HUES48 (cell line): ENCODE results near the gene TICRR.

Experiments
- H3K27ac ChIP-seq: one replicate; pipeline ENCODE4 v1.7.0; 2013; ENCODE audit warnings: low read depth, low read length, inconsistent platforms
- H3K27me3 ChIP-seq: 2 replicates; pipeline ENCODE4 v1.6.1; 2013; ENCODE audit warnings: mild to moderate bottlenecking, low read length; ENCODE audit not compliant: control insufficient read depth, insufficient read depth
- H3K36me3 ChIP-seq: 2 replicates; pipeline ENCODE4 v1.6.1; 2013; ENCODE audit warnings: low read length; ENCODE audit not compliant: control insufficient read depth, insufficient read depth
- H3K4me1 ChIP-seq: 2 replicates; pipeline ENCODE4 v1.6.1; 2013; ENCODE audit warnings: mild to moderate bottlenecking, low read length; ENCODE audit not compliant: control insufficient read depth, insufficient read depth
- H3K4me3 ChIP-seq: 2 replicates; pipeline ENCODE4 v1.5.1; 2013; ENCODE audit warnings: mild to moderate bottlenecking, low read depth, low read length
- H3K9ac ChIP-seq: 2 replicates; pipeline ENCODE4 v1.6.1; 2013; ENCODE audit warnings: mild to moderate bottlenecking, low read depth, low read length, moderate library complexity
- H3K9me3 ChIP-seq: 2 replicates; pipeline ENCODE4 v1.6.1; 2013; ENCODE audit warnings: low read length; ENCODE audit not compliant: control insufficient read depth, insufficient read depth

The TICRR gene

DNA sequence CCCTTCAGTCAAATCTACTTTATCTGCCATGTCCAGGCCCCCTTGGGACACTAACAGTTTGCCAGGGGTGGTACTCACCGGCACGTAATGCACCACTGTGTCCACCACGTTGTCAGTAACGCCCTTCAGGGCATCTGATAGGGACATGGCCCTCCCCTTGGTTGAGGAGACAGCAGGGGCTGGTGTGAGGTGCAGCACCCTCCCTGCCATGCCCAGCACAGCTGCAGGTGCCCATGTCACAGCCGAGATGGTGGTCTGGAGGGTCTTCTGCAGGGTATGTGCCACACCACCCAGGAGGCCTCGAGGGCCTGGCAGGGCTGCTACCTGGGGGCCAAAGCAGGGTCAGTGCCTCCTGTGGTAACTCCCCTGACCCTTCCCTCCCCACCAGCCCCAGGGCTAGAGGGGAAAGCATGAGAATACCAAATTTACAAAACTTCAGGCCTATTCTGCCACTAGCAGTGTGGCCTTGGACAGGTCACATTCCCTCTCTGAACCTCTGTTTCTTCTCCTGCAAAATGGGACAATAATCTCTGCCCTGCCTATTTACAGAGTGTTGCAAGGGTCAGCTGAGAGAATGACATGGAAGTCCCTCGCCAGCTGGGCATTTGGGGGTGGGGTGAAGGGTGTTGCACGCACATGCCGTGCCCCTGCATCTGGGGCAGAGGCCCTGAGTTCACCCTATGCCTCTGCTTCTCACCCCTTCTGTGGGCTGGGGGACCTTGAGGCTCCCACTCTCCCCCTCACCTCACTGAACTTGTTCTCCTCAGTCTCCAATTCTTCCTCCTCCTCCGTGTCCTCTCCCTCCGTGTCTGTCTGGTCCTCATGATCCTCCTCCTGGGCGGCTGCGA is 91.8 kb downstream of the TICRR start:
- H3K9me3 ChIP-seq: no peaks in the 10 kb centered on the region
- no peak overlapping the region for H3K9ac ChIP-seq
- peaks cover 23% of the 10 kb centered on the region for H3K27me3 ChIP-seq
- H3K36me3 ChIP-seq: no peaks in the 10 kb centered on the region
- peaks cover 11% of the 10 kb centered on the region; the same call in 1 of the 2 replicates for H3K4me1 ChIP-seq
- H3K27ac ChIP-seq: no peak overlapping the region
- H3K4me3 ChIP-seq: no peak overlapping the region

- Histone ChIP-seq H3K27me3 (peaks cover 23% of the 10 kb centered on the region), H3K9ac (no peak overlapping the region), H3K9me3 (no peaks in the 10 kb centered on the region), H3K4me3 (no peak overlapping the region), H3K27ac (no peak overlapping the region), H3K4me1 (peaks cover 11% of the 10 kb centered on the region; the same call in 1 of the 2 replicates), H3K36me3 (no peaks in the 10 kb centered on the region)
These were observed 92.4 kb downstream of the TICRR start for GRCh38 chr15:89667706-89667960.

GRCh38 chr15:89668171-89668570 is 92.9 kb downstream of the TICRR start:
- peaks cover 23% of the 10 kb centered on the region for H3K27me3 ChIP-seq
- no peak overlapping the region for H3K4me3 ChIP-seq
- H3K4me1 ChIP-seq: peaks cover 11% of the 10 kb centered on the region; the same call in 1 of the 2 replicates
- H3K36me3 ChIP-seq: no peaks in the 10 kb centered on the region
- H3K9me3 ChIP-seq: no peaks in the 10 kb centered on the region
- H3K9ac ChIP-seq: no peak overlapping the region
- no peak overlapping the region for H3K27ac ChIP-seq

- H3K9me3 ChIP-seq: no peaks in the 10 kb centered on the region
- H3K27ac ChIP-seq: no peak overlapping the region
- H3K36me3 ChIP-seq: no peaks in the 10 kb centered on the region
- H3K27me3 ChIP-seq: peaks cover 20% of the 10 kb centered on the region
- H3K4me1 ChIP-seq: peaks cover 11% of the 10 kb centered on the region; the same call in 1 of the 2 replicates
- no peak overlapping the region for H3K9ac ChIP-seq
- H3K4me3 ChIP-seq: no peak overlapping the region
These were observed 94.1 kb downstream of the TICRR start for GRCh38 chr15:89669309-89669865.

GRCh38 chr15:89669941-89670340 is 94.7 kb downstream of the TICRR start:
- Histone ChIP-seq H3K4me3 (no peak overlapping the region), H3K9ac (no peak overlapping the region), H3K27me3 (peaks cover 15% of the 10 kb centered on the region), H3K9me3 (no peaks in the 10 kb centered on the region), H3K27ac (no peak overlapping the region), H3K36me3 (no peaks in the 10 kb centered on the region), H3K4me1 (peaks cover 8% of the 10 kb centered on the region; the same call in 1 of the 2 replicates)

- H3K27me3 ChIP-seq: peaks cover 6% of the 10 kb centered on the region; the same call in 1 of the 2 replicates
- H3K36me3 ChIP-seq: no peaks in the 10 kb centered on the region
- H3K9me3 ChIP-seq: no peaks in the 10 kb centered on the region
- H3K9ac ChIP-seq: no peak overlapping the region
- peaks cover 1% of the 10 kb centered on the region; the same call in 1 of the 2 replicates for H3K4me1 ChIP-seq
- no peak overlapping the region for H3K4me3 ChIP-seq
- H3K27ac ChIP-seq: no peak overlapping the region
These were observed 95.8 kb downstream of the TICRR start for GRCh38 chr15:89670971-89671560.

DNA sequence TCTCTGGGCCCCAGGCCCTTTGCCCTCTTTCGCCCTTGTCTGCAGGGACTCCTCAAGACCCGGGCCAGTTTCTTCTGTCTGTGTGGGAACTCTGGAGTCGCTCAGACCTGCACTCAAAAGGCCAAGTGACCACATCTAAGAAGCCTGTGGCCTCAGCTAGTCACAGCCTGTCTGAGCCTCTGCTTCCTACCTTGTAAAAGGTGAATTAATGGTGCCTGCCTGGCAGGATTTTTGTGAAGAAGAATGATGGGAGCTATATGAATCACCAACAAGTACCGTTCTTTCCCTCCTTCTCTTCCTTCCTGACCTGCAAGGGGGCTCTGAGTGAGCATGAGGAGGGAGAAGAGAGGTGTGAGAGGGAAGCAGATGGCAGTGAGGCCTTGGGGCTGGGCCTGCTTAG is 96.4 kb downstream of the TICRR start:
- Histone ChIP-seq H3K4me3 (no peak overlapping the region), H3K4me1 (no peaks in the 10 kb centered on the region), H3K9ac (no peak overlapping the region), H3K9me3 (no peaks in the 10 kb centered on the region), H3K36me3 (no peaks in the 10 kb centered on the region), H3K27me3 (0 out of 2 replicates have a peak, but pooled peaks cover 2% of the 10 kb centered on the region), H3K27ac (no peak overlapping the region)

GRCh38 chr15:89672221-89673164 is 97.2 kb downstream of the TICRR start:
- no peak overlapping the region for H3K9ac ChIP-seq
- H3K27me3 ChIP-seq: 0 out of 2 replicates have a peak, but pooled peaks cover 2% of the 10 kb centered on the region
- H3K4me3 ChIP-seq: no peak overlapping the region
- no peaks in the 10 kb centered on the region for H3K9me3 ChIP-seq
- no peaks in the 10 kb centered on the region for H3K36me3 ChIP-seq
- no peaks in the 10 kb centered on the region for H3K4me1 ChIP-seq
- H3K27ac ChIP-seq: no peak overlapping the region

- 0 out of 2 replicates have a peak, but pooled peaks cover 2% of the 10 kb centered on the region for H3K27me3 ChIP-seq
- no peak overlapping the region for H3K27ac ChIP-seq
- H3K9ac ChIP-seq: no peak overlapping the region
- no peak overlapping the region for H3K4me3 ChIP-seq
- no peaks in the 10 kb centered on the region for H3K36me3 ChIP-seq
- H3K9me3 ChIP-seq: no peaks in the 10 kb centered on the region
- H3K4me1 ChIP-seq: no peaks in the 10 kb centered on the region
These were observed 97.9 kb downstream of the TICRR start for GRCh38 chr15:89673165-89673512.

- H3K9me3 ChIP-seq: no peaks in the 10 kb centered on the region
- no peak overlapping the region for H3K4me3 ChIP-seq
- H3K4me1 ChIP-seq: no peaks in the 10 kb centered on the region
- H3K27ac ChIP-seq: no peak overlapping the region
- H3K36me3 ChIP-seq: no peaks in the 10 kb centered on the region
- H3K9ac ChIP-seq: no peak overlapping the region
- 0 out of 2 replicates have a peak, but pooled peaks cover 2% of the 10 kb centered on the region for H3K27me3 ChIP-seq
These were observed 99.3 kb downstream of the TICRR start for GRCh38 chr15:89674526-89674925.
